GM19238 (cell line): ENCODE measurements around the gene HABP2.

ENCODE experiments used
- DNase-seq: peaks from one replicate; pipeline ENCODE4 v3.0.0; 2011; ENCODE audit warnings: low spot score; ENCODE audit not compliant: insufficient read length

The HABP2 gene

GRCh38 chr10:113603057-113603777 is 50.4 kb downstream of the HABP2 start:
- no peak for DNase-seq

DNA sequence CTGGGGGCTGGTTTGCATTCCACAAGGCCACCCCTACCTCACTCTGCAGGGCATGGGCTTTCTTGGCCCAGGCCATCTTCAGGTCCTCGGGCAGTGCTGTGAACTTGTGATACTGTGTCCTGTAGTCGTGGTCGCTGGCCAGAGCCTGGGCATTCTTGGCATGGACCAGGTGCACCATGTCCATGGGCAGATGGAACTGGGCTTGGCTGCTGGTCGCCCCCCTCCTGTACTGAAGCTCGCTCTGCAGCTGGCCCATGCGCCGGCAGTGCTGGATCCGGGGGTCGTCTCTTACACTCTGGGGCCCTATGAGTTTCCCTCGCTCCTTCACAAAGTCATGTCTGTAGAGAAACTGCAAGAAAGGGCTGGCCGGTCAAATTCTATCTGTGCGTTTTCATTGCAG is 51.7 kb downstream of the HABP2 start:
- DNase-seq, result no peak

DNA sequence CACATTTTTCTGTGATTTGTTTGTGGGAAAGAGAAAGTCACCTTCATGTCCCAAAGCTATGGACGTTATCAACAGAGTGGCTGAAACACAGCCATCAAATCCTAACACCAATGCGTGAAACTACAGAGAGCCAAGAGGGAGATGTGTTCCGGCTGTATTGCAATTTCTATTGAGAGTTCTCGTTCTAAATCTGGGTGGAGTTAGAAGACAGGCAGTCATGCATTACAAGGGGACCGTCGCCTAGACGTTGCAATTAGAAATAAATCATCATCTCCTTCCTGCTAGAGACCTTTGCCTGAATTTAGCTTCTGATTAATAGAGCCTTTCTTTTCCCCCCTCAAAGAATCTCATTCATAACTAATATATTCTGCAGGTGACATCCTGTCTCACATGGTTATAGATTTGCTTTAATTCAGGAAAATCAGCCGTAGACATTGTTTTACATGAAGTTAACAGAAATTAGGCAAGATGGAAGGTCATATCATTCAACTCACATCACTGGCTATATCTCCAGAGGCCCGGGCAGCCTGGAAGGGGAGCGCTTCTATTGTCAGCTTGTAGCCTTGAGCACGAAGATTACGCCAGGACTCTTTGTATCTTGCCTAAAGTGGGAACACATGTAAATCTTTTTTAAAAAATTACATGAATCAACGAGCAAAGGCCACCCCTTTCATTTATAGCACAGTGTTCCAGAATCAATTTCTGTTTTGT is 52.6 kb downstream of the HABP2 start:
- no peak for DNase-seq

DNA sequence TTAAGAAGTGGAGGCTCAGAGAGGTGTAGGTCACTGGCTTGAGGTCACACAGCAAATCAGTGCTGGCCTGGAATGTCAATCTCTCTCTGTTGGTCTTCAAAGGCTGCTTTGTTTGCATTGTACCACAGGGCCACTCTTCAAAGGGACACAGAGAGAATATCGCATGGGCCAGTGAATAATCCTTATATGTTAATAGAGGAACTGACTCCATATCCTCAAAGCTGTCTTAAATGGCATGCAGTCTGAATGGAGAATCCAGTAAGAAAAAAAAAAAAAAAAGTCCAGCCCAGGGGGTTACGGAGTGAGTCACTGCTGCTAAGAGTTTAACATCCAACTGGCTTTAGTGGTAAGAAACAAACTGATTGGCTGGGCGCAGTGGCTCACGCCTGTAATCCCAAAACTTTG is 56.9 kb downstream of the HABP2 start:
- DNase-seq, result no peak

DNA sequence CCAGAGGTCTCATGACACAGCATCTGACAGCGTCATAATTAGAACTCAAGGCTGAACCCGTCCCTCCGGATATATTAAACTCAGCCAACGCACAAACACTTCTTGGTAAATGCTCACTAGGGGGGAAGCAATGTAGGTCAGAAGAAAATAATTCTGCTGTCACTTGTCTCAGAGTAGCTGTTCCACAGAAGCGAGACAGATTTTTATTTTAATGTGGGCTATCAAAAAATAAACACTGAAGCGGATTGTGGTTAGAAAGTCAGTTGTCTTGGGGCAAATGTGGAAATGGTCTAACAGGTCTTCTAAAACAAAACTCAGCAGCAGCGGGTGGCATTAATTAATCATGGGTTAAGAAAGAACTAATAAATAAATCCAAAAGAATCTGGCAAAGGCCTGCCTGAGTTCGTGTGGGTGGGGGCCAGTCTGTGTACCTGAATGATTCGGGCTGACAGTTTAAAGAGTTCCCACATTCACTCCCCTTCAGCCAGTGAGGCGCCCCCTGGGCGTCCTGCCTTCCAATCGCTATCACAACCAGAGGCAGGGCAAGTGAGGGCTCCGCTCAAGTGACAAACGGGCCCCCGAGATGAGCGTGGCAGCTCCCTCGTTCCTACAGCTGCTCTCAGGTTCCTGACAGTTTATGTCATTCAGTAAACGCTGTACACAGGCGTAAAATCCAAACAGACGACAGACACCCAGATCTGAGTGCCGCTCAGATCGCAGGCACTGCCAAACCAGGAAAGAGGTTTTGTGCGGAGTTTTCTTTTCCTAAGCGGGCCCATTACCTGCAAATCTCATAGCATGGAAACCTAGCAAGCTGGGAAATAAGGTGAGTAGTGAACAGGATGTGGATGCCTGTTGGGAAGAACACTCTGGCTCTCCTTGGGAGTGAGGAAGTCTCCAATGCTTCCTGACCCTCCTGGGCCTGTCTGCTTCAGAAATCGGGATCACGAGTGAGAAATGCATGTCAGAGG is 58.1 kb downstream of the HABP2 start:
- no peak for DNase-seq

- DNase-seq, result no peak
These were observed 59.3 kb downstream of the HABP2 start for GRCh38 chr10:113612154-113612553.

GRCh38 chr10:113613427-113613826 is 60.6 kb downstream of the HABP2 start:
- DNase-seq, result no peak

GRCh38 chr10:113613977-113614690 is 61.3 kb downstream of the HABP2 start:
- DNase-seq, result no peak

GRCh38 chr10:113616244-113617074 is 63.6 kb downstream of the HABP2 start:
- no peak for DNase-seq

DNA sequence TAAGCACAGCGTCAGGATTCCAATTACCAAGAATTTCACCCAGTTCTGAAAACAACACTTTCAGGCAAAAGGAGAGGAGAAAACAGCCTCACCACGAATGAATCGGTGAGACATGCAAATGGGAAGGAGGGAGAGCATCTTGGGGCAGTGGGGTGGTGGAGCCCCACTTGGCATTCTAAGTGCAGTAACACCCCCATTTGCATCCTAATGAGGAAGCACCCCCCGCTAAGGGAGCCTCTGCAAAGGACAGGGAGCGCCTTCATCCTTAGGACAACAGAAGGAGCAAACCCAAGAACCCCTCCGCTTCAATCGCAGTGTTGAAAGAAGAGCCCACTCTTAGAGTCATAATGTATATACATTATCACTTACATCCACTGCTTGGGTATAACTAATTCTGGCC is 64.2 kb downstream of the HABP2 start:
- no peak for DNase-seq

- no peak for DNase-seq
These were observed 65.5 kb downstream of the HABP2 start for GRCh38 chr10:113618338-113618737.

DNA sequence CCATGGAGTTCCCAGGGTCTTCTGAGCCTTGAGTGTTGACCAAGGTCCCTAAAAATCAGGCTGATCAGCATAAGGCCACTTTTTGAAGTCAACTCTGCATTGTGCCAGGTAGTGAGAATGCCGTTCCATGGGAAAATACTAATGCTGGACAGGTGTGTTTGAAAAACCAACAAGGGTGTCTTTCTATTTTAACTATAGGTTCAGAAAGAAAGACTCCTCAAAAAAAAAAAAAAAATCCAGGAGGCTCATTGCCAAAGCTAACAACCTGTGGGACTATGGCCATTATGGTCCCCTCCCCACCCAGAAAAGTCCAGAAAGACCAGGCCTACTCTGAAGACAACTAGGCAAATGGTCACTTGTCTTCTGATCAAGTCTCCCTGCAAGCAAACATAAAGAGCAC is 66.5 kb downstream of the HABP2 start:
- DNase-seq, result no peak

DNA sequence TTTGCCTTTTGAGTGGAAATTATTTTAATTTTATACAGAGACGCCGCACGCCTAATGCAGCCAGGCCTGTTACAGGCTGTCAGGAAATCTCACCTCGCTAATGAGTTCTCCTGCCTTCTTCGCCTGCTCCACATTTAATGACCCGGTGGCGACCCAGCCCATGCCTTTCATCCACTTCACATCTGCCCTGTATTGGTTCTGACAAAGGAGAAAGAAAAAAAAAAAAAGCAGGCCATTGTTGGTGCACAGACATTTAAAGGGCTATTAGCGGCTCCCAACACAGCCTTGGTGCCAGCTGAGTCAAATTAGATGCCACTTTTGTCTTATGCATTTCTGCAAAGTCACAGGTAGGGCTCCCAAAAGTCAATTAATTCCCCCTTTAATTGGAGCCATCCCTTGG is 67.7 kb downstream of the HABP2 start:
- DNase-seq, result no peak

DNA sequence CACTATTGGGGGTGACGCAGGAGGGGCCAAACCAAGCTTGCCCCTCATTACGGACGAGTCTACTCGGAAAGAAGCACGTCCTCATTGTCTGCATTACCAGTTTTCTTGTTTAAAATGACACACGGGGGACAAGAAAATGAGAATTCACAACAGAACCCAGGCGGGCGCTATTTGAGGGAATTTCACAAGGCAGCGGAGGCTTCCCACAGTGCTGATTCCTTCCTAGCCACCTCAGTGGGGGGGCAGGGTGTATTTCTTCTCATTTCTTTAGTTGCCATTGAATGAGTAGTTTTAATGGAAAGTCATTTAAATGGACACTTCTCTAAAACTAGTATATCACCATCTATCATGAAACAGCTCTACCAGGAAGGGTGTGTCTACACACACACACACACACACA is 68.1 kb downstream of the HABP2 start:
- DNase-seq, result no peak

DNA sequence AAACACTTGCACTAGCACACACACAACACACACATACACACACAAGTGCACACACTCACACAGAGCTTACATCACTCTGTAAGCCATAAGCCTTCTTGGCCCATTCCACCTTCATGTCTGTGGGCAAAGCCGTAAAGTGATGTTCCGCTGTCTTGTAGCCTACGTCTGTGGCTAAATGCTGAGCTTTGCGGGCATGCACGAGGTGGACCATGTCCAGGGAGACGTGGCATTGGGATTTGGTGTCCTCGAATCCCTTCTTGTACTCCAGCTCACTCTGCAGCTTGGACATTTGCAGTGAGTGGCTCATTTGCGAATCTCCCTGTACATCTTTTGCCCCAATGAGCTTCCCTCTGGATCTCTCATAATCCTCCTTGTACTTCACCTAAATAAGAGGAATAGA is 68.9 kb downstream of the HABP2 start:
- no peak for DNase-seq

GRCh38 chr10:113622831-113623230 is 70.0 kb downstream of the HABP2 start:
- no peak for DNase-seq

- DNase-seq, result no peak
These were observed 72.8 kb downstream of the HABP2 start for GRCh38 chr10:113625461-113626186.

DNA sequence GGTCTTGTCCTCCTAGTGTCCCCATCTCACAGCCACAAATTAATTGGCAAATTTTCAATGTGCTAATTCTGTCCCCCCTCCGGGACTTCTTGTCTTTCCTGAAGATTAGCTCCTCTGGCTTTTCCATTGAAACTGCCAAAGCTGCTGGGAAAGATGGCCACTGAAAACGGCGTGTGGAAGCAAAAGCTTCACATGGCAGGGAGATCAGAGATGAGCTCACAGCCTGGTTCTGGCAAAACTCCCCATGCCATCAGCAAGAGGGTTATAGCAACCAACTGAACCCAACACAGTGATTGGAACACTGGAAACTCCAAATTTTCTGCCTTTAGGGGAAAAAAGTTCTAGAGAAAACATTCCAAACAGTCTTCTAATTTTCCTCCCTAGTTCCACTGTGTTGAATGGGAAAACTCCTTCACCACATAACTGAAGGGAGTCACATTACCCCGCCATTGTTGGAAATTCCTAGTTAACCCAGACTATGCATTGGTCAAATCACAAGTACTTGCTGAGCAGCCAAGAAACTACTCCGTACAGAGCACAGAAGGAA is 74.0 kb downstream of the HABP2 start:
- DNase-seq, result no peak

- DNase-seq, result no peak
These were observed 75.0 kb downstream of the HABP2 start for GRCh38 chr10:113627836-113628235.
